Measurements from ENCODE around the gene DCHS1.

GRCh38 chr11:6612213-6613041 lies 43.2 kb downstream of the DCHS1 start, which contains the start of gene TAF10:
- TF ChIP-seq NFRKB (IDR thresholded peaks at IDR 0.05): no peak
- no peak for TF ChIP-seq SUZ12 (IDR thresholded peaks at IDR 0.05)
- TF ChIP-seq FOXM1 (IDR thresholded peaks at IDR 0.05; ENCODE audit: borderline replicate concordance): no peak
- TF ChIP-seq ZNF384 (IDR thresholded peaks at IDR 0.05): no peak
- no peak for TF ChIP-seq FOXA1 (IDR thresholded peaks at IDR 0.05)
- no peak for TF ChIP-seq HDGF (IDR thresholded peaks at IDR 0.05; ENCODE audit: borderline replicate concordance)
- TF ChIP-seq BHLHE40 (IDR thresholded peaks at IDR 0.05; ENCODE audit: borderline replicate concordance): no peak
- no peak for TF ChIP-seq FOXK2 (IDR thresholded peaks at IDR 0.05)
